NCI-H1436 (cell line): ENCODE results near the gene SYNJ2.

Source experiments
- DNase-seq: peaks from one replicate; lab custom pipeline; 2025; lab: John Stamatoyannopoulos, UW

Gene SYNJ2

DNA sequence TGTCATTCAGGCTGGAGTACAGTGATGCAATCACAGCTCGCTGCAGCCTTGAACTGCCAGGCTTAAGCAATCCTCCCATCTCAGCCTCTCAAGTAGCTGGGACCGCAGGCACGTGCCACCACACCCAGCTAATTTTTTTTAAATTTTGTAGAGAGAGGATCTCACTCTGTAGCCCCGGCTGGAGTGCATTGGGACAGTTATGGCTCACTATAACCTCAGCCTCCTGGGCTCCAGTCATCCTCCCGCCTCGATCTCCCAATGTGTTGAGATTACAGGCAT is 99.9 kb downstream of the SYNJ2 start:
- no peak for DNase-seq

DNA sequence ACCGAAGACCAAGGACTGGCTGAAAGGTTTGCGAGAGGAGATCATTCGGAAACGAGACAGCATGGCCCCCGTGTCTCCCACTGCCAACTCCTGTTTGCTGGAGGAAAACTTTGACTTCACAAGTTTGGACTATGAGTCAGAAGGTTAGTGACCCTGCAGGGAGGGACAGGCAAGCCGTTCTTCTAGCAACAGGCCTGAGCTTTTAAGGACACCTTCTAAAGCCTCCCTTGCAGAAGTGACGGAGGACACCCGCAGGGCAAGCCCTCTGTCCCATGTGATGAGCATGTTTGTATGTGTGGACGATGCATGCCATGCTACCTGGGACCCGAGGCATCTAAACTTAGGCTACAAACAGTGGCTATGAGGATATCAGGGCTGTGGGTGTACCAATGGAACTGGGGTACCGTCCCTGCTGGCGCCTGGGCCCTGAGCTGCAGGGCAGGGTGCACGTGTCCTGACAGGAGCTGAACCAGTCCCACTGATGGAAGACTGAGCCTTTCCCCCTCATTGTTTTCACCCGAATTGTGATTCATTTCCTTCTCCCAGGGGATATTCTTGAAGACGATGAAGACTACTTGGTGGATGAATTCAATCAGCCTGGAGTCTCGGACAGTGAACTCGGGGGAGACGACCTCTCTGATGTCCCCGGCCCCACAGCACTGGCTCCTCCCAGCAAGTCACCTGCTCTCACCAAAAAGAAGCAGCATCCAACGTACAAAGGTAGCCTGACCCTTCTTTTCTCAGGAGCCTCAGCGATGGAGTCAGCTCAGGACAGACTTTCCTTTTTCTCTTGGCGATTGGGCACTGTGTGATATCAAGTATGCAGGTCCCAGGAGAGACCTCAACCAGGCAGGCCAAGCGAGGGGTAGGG is 102.0 kb downstream of the SYNJ2 start:
- no peak for DNase-seq

DNA sequence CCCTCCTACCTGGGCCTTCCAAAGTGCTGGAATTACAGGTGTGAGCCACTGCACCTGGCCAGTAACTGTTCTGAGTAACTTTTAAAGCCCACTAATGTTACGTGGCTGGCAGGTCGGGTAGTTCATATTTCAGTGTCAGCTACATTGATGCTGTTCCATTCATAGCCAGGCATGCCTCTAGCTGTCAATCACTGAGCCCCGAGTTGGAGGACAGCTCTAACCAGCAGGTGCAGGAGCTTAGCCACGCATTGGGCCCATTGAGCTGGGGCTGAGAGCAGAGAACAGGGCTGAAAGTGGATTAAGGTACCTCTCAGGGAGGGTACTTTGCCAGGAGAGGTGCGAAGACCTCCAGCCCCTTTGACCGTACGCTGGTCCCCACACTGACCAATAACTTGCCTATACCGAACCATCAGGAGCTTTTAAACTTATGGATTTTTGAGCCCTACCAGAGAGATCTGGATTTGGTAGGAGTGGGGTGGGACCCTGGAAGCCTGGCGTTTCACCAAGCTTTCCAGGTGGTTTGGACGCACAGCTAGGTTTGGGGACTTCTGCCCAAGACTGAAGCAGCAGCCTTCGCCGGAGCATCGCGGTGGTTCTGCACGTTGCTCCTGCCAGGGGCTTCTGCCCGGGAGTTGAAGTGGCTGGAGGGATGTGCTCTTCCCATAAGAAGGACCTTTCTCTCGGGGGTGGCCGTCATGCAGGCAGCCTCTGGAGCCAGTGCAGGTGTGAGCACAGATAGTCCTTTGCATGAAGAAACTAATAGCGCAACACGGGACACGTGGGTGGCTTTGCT is 103.8 kb downstream of the SYNJ2 start:
- no peak for DNase-seq

DNA sequence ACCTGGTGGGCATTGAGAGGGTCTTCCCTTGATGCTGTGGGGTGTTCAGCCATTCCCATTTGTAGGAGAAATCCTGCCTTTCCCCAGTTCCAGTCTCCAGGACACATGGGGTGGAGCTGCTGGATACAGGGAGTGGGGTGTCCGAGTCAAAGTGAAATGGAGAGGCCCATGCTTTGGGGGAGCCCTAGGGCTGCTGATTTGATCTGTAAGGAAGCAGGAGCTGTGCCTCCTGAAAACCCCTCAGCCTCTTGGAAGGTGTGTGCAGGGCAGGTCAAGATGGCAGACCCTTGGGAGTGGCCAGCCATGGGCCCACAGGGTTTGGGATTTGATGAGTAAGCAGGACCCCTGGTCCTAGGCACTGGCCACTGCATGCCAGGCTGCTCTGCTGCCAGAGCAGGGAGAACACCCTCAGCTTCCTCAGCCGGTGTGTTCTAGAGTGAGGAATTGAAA is 104.4 kb downstream of the SYNJ2 start:
- no peak for DNase-seq

DNA sequence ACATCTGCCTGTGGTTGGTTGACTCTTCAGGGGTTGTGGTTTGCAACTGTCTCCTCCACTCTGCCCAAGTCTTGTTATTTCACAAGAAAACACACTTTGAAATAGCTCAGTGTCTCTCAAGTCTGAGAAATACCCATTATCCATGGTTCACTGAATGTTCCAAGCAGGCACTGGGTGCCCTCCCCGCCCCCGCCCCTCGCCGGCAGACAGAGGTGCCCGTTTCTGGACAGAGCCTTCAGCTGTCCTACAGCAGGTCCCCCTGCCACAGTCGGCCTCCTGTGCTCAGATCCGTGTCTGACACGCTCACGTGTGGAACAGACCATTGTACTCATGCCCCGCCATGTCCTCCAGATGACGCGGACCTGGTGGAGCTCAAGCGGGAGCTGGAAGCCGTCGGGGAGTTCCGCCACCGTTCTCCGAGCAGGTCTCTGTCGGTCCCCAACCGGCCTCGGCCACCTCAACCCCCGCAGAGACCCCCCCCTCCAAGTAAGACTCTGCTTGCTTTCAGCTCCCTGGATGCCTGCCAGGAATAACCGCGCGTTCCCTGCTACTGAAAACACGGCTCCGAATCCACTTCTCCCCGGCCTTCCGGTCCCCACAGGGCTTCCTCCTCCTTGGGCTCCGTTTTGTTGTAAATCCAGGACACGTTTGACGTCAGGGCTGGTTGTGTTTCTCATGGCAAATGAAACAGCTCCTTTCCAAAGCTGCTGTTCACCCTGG is 105.0 kb downstream of the SYNJ2 start:
- no peak for DNase-seq

DNA sequence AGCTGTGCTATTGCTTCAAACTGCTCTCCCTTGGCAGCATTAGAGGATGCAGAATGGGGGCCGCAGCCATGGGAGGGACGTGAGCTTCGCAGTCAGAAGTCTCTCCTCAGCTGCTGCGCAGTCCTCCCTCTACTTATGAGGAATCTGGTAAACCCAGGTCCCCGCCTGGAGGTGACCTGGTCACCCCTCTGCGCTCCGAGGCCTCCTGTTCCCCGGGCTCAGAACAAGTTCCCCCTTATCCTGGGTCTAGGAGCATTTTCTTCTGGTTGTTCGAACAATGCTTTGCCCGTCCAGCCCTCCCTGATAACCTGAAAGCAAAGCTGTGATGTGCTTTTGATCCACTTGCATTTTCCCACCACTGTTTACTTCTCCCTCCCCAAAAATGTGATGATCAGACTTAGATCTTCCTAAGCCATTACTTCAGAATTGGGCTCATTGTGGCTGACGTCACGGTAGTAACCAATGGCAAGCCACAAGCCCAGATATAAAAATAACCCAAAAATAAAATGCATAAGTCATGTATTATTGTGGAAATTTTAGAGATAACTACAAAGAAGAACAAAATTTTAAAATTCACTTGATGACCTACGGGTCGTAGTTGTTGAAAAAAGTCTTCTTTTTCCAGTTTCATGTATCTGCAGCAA is 105.7 kb downstream of the SYNJ2 start:
- no peak for DNase-seq

DNA sequence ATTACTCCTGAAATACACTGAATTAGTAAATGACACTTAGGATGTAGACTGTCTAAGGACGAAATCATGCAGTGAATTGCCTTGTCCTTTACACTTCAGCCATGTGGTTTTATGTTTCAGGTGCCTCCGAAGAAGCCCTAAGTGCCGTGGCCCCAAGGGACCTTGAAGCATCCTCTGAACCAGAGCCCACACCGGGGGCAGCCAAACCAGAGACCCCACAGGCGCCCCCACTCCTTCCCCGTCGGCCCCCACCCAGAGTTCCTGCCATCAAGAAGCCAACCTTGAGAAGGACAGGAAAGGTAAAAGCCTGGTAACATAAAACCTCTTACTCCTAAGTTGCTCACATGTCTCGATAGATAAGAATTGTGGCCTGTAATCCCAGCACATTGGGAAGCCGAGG is 111.1 kb downstream of the SYNJ2 start:
- DNase-seq: no peak

DNA sequence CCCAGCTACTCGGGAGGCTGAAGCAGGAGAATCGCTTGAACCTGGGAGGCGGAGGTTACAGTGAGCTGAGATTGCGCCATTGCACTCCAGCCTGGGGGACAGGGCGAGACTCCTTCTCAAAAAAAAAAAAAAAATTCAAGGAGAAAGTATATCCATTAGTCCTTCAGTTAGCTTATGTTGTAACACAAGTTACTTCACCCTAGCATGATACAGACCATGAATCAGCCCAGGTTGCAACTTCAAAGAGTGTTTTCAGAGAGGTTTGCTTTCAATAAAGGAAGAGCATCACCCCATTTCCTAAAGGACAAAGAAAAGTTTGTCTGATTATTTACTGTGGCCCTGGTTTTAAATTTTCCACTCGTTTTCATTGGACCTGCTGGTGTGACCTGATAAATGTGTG is 113.4 kb downstream of the SYNJ2 start:
- no peak for DNase-seq

DNA sequence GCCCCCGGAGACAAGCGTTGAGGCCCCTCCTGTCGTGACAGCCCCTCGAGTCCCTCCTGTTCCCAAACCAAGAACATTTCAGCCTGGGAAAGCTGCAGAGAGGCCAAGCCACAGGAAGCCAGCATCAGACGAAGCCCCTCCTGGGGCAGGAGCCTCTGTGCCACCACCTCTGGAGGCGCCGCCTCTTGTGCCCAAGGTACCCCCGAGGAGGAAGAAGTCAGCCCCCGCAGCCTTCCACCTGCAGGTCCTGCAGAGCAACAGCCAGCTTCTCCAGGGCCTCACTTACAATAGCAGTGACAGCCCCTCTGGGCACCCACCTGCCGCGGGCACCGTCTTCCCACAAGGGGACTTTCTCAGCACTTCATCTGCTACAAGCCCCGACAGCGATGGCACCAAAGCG is 114.0 kb downstream of the SYNJ2 start:
- no peak for DNase-seq

DNA sequence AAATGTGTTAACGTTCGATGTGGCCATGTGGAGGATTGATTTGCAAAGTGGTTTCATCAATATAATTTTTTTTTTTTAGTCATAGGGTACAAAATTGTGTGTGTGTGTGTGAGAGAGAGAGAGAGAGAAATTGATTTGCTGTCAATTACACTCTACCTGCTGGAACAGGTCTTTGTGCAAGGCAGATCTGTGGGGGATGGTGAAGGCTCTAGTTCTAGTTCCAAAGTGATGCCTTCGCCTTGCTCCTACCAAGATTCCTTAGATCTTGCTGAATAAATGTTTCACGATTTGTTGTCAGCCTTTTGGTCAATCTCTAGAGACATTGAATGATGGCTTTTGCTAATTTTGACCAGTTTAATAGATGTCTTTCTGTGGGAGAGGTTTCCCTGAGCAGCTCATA is 121.6 kb downstream of the SYNJ2 start:
- no peak for DNase-seq

DNA sequence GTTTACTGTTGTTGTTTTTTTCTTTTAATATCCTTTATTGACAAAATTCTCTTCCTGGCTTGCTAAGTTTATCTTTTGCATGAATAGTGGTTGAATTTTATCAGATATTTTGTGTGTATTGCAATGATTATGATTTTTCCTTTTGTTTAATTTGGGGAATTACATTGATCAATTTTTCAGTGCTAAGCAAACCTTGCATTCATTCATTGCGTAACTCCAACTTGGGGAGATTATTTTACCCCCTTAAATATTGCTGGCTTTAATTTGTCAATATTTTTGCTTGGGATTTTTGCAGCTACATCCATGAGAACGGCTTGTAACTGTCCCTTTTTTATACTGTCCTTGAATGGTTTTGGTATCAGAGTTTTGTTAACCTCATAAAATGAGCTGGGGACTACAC is 123.0 kb downstream of the SYNJ2 start:
- DNase-seq: no peak

DNA sequence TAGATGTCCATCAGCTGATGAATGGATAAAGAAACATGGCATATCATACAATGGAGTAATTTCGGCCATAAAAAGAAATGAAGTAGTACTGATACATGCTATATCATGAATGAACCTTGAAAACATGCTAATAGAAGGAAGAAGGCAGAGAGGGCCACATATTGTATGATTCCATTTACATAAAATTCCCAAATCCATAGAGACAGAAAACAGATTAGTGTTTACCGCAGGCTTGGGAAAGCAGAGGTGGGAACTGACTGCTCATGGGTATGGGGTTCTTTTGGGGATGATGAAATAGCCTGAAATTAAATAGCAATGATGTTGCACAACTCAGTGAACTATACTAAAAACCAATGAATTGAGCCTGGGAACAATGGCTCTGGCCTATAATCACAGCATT is 128.1 kb downstream of the SYNJ2 start:
- no peak for DNase-seq

DNA sequence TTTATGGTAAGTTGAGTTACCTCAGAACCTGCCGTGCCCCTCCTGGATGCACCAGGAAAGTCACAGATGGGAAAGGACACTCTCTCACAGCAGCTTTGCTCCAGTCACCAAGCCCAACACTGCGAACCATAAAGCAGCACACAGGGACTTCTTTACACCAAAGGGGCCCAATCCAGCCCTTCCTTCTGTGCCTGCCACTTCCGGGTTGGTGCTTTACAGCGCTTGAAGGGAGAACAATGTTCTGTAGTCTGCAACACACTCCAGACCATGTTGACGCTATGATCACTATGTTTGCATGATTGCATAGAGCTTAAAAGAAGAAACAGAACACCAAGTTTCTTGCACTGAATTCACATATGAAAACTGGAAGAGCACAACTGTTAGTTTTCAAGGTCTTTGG is 129.3 kb downstream of the SYNJ2 start:
- no peak for DNase-seq

DNA sequence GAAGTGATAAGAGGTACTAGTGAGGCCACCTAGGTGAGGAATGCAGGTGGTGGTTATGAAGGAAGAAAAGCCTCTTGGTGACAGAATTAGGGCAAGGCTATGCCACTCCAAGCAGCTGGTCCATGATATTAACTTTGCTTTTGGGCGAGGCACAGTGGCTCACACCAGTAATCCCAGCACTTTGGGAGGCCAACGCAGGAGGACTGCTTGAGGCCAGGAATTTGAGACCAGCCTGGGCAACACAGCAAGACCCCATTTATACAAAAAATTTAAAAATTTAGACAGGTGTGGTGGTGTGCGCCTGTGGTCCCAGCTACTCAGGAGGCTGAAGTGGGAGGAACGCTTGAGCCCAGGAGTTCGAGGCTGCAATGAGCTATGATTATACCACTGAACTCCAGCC is 130.3 kb downstream of the SYNJ2 start:
- no peak for DNase-seq

DNA sequence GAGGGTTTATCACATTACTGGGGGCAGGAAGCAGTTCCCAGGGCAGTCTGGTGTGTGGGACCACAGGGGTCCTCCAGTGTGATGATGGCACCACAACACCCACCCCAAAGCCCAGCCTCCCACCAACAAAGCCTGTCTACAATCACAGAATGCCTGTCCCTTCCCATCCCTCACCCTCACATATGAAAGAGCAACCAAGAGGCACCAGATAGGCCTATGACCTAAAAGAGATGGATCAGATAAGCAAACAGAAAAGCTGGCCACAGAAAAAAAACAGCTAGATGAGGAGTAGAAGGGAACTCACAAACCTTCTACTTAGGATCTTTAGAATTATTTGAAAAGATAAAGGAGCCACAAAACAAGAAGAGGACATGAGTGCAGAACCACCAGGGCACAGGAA is 132.1 kb downstream of the SYNJ2 start:
- DNase-seq: no peak

DNA sequence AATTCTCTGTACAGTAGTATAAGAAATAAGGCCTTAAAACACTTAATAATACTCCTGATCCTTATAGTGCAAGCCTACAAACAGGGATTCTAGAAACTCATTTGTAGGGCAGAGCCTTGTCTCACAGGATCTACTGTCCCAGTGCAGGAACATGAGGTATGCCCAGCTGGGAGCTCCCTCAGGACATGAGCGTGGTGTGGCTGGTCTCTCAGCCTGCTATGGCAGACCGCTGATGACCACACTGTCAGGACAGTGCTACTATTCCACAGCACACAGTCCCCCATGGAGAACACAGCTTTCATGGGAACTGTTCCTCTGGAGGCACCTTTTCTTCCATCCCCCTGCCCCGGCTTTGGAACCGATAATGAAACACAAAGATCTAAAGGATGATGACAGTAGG is 133.4 kb downstream of the SYNJ2 start:
- DNase-seq: no peak

DNA sequence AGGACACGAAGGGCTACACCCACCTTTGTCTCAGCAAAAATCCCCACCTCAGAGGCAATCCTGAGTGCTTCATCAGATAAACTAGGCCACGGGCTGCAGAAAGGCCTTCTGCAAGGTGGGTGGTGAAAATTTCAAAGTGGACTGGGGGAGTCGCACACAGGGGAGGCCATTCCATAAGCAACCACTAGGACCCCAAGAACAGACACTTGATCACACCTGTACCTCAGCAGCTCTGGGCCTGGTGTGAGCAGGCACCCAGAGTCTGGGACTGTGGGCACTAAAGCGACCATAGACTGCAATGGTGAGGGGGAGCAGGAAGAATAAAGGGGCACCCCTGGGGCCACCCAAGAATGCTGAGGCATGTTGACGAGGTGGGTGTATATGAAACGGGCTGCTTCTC is 133.8 kb downstream of the SYNJ2 start:
- DNase-seq: no peak

DNA sequence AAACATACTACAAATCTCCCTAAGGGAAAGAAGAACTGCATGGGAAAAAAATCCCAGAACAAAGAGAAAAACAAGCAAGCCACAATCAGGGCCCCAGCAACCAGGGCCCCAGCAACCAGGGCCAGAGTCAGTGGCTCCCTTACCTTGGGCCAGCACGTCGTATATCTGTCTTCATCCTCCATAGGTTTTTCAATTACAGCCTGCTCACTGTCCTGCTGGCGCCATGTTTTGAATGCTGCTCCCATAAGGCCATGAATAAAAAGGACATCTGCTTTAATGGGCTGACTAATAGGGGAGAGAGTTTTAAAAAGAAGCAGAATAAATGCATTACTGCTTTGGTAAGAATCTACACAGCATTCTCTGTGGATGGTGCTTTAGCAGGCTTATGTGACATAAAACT is 137.2 kb downstream of the SYNJ2 start:
- DNase-seq: no peak

DNA sequence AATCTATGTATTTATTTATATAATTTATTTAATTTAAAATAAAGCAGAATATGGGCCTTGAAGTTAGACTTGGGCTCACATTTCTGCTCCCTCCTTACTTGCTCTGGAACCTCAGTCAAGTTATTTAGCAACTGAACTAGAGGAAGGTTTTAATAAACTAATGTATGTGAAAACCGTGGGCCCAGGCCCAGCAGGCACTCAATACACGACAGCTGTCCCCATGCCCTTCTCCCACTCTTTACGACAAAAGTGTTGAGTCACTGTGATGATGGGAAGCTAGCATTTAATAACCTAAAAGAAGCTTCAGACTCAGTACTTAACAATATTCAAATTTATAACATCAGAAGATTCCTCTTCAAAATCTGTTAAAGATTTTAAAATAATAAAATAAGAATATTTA is 139.7 kb downstream of the SYNJ2 start:
- DNase-seq: no peak

DNA sequence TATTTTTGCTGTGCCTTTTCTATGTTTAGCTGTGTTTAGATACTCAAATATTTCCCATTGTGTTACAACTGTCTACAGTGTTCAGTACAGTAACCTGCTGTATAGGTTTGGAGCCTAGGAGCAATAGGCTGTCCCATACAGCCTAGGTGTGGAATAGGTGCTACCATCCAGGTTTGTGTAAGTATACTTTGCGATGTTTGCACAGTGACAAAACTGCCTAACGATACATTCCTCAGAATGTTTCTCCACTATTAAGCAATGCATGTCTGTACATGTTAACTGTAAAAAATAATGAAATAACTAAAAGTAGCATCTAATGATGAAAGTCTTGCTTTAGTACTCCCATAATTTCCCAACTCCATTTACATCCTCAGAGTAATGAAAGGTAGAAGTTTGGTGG is 140.4 kb downstream of the SYNJ2 start:
- DNase-seq: no peak

DNA sequence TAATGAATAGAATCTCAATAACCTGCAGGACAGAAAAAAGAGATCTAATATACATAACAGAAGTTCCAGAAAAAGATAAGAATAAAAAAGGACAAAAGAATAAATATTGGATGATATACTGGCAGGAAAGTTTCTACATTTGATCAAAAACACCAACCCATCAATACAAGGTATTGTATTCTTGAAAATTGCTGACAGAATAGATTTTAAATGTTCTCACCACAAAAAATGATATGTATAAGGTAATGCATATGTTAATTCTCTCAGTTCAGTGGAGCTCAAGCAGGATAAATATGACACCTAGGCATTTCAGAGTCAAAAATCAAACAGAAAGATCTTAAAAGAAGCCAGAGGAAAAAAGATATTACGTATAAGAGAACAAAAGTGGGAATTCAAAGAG is 142.6 kb downstream of the SYNJ2 start:
- no peak for DNase-seq

DNA sequence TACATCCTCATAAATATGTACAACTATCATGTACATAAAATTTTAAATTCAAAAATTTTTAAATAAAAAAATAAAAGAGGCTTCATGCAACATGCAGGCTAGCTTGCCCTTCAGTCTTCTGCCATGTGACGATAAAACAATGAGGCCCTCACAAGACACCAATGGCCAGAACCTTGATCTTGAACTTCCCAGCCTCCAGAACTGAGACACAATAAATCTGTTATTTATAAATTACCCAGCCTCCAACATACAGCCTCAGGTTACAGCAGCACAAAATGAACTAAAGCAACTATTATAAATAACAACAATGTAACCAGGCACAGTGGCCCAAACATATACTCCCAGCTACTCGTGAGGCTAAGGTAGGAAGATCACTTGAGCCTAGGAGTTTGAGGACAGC is 143.6 kb downstream of the SYNJ2 start:
- no peak for DNase-seq

DNA sequence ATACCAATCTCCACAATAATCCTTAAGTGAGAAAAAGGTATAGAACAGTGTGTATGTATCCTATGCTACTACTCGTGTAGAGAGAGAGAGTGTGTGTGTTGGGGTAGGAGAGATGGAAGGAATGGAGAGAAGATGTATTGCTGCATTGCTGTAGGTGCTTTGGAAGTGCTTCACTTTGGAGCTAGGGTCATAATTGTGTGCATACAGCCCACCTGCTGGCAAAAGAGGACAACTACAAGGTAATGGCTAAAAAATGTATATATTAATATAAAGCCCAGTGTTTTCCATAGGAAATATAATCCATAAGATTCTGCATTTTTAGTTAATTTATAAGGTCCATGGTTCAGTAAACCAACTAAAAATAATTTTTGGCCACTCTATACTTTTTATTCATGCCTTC is 150.3 kb downstream of the SYNJ2 start:
- DNase-seq: no peak
